ENCODE results near the gene MGRN1.

The MGRN1 gene

DNA sequence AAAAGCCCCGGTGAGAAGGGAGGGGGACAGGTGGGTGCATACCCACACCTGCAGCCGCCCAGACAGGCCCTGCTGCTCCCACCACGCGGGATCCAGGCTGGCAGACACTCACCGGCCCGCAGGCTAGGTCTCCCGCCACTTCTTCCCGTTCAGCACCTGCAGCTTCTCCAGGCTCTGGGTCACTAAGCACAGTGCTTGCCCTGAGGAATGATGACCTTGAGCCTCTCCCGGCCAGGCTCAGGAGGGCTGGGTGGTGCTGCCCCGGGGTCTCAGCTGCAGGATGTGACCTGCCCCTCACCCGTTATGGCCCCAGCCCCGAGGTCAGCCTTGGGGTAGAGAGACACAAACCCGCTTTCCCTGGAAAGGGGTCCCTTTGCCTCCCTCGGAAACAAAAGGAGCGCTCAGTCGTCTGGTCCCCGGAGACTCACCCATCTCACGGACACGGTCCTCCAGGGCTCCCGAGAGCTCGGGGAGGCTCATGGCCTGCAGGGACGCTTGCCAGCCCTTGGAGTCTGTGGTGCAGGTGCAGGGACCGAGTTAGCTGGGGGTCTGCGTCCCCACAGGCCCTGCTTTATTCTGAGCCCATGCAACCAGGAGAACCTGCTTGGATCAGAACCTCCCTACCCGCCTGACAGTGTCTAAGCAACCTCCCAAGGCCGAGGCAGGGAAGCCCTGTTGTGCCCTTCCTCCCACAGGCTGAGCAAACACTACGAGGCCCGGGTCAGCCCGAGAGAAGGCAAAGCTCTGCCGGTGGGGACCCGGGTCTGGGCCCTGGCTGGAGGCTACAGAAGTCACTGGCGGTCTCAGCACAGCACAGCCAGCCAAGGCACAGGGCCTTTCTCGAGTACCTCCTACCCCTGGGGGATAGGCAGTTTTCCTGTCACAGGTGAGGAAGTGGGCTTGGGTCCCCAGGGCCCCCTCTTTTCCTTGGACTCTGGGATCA lies 72.5 kb downstream of the MGRN1 start:
- no peak for TF ChIP-seq EP300 (IDR thresholded peaks at IDR 0.05; ENCODE audit: borderline replicate concordance)
- TF ChIP-seq EGR1 (IDR thresholded peaks at IDR 0.05): no peak
- TF ChIP-seq CEBPB (IDR thresholded peaks at IDR 0.05): no peak
- no peak for TF ChIP-seq NFIC (IDR thresholded peaks at IDR 0.05)
- TF ChIP-seq CREB1 (IDR thresholded peaks at IDR 0.05; ENCODE audit: low read depth): no peak
- TF ChIP-seq, protein P1, sequence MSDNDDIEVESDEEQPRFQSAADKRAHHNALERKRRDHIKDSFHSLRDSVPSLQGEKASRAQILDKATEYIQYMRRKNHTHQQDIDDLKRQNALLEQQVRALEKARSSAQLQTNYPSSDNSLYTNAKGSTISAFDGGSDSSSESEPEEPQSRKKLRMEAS (IDR thresholded peaks at IDR 0.05): no peak
- TF ChIP-seq REST (IDR thresholded peaks at IDR 0.05; ENCODE audit: low read depth): no peak
- TF ChIP-seq ZBTB7A (IDR thresholded peaks at IDR 0.05; ENCODE audit: low read depth): no peak
- TF ChIP-seq RAD21 (IDR thresholded peaks at IDR 0.05; ENCODE audit: low read depth): no peak
- no peak for TF ChIP-seq TAF1 (IDR thresholded peaks at IDR 0.05; ENCODE audit: low read depth)
- no peak for TF ChIP-seq TEAD4 (IDR thresholded peaks at IDR 0.05)
- TF ChIP-seq FOXM1 (IDR thresholded peaks at IDR 0.05; ENCODE audit: borderline replicate concordance, low read depth): no peak
- no peak for TF ChIP-seq YY1 (IDR thresholded peaks at IDR 0.05; ENCODE audit: low read depth)
- TF ChIP-seq TCF12 (IDR thresholded peaks at IDR 0.05; ENCODE audit: low read depth): no peak
- TF ChIP-seq, protein P2, sequence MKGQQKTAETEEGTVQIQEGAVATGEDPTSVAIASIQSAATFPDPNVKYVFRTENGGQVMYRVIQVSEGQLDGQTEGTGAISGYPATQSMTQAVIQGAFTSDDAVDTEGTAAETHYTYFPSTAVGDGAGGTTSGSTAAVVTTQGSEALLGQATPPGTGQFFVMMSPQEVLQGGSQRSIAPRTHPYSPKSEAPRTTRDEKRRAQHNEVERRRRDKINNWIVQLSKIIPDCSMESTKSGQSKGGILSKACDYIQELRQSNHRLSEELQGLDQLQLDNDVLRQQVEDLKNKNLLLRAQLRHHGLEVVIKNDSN (IDR thresholded peaks at IDR 0.05): no peak

GRCh38 chr16:4697848-4698291 lies 73.2 kb downstream of the MGRN1 start:
- TF ChIP-seq TAF1 (IDR thresholded peaks at IDR 0.05; ENCODE audit: low read depth): no peak
- no peak for TF ChIP-seq CREB1 (IDR thresholded peaks at IDR 0.05; ENCODE audit: low read depth)
- no peak for TF ChIP-seq YY1 (IDR thresholded peaks at IDR 0.05; ENCODE audit: low read depth)
- TF ChIP-seq NFIC (IDR thresholded peaks at IDR 0.05): no peak
- TF ChIP-seq, protein P2 (IDR thresholded peaks at IDR 0.05): no peak
- no peak for TF ChIP-seq FOXM1 (IDR thresholded peaks at IDR 0.05; ENCODE audit: borderline replicate concordance, low read depth)
- TF ChIP-seq ZBTB7A (IDR thresholded peaks at IDR 0.05; ENCODE audit: low read depth): no peak
- TF ChIP-seq, protein P1 (IDR thresholded peaks at IDR 0.05): no peak
- no peak for TF ChIP-seq CEBPB (IDR thresholded peaks at IDR 0.05)
- TF ChIP-seq RAD21 (IDR thresholded peaks at IDR 0.05; ENCODE audit: low read depth): no peak
- no peak for TF ChIP-seq REST (IDR thresholded peaks at IDR 0.05; ENCODE audit: low read depth)
- TF ChIP-seq TEAD4 (IDR thresholded peaks at IDR 0.05): no peak

- TF ChIP-seq, protein P1 (IDR thresholded peaks at IDR 0.05): no peak
- TF ChIP-seq EGR1 (IDR thresholded peaks at IDR 0.05): no peak
- TF ChIP-seq TAF1 (IDR thresholded peaks at IDR 0.05; ENCODE audit: low read depth): no peak
- TF ChIP-seq TEAD4 (IDR thresholded peaks at IDR 0.05): no peak
- no peak for TF ChIP-seq CREB1 (IDR thresholded peaks at IDR 0.05; ENCODE audit: low read depth)
- TF ChIP-seq, protein P2 (IDR thresholded peaks at IDR 0.05): no peak
- no peak for TF ChIP-seq EP300 (IDR thresholded peaks at IDR 0.05; ENCODE audit: borderline replicate concordance)
- no peak for TF ChIP-seq YY1 (IDR thresholded peaks at IDR 0.05; ENCODE audit: low read depth)
- no peak for TF ChIP-seq NFIC (IDR thresholded peaks at IDR 0.05)
- no peak for TF ChIP-seq REST (IDR thresholded peaks at IDR 0.05; ENCODE audit: low read depth)
- TF ChIP-seq RAD21 (IDR thresholded peaks at IDR 0.05; ENCODE audit: low read depth): no peak
- no peak for TF ChIP-seq FOXM1 (IDR thresholded peaks at IDR 0.05; ENCODE audit: borderline replicate concordance, low read depth)
- no peak for TF ChIP-seq TCF12 (IDR thresholded peaks at IDR 0.05; ENCODE audit: low read depth)
- no peak for TF ChIP-seq ZBTB7A (IDR thresholded peaks at IDR 0.05; ENCODE audit: low read depth)
- TF ChIP-seq CEBPB (IDR thresholded peaks at IDR 0.05): no peak
Measured at GRCh38 chr16:4698321-4699045, 73.9 kb downstream of the MGRN1 start.

All from Ishikawa (cell line).